Stomach (tissue), 4 donors: Measurements from ENCODE around the gene KLC4.

ENCODE experiments used
- CTCF ChIP-seq, 7 experiments: fragments of 450-650 bp in 4 of 7; fragments of 200-600 bp in 3 of 7; sonication (generic) in 3 of 7; IDR thresholded peaks; one replicate each; pipeline ENCODE4 v1.5.1; 2016 to 2019; ENCODE audit warnings: antibody characterized with exemption in 7 of 7, control low read depth in 2 of 7, mild to moderate bottlenecking in 1 of 7
- EP300 ChIP-seq: sonication (generic); formaldehyde crosslinking; IDR thresholded peaks from one replicate; pipeline ENCODE4 v1.6.1; 2017; ENCODE audit warnings: antibody characterized with exemption
- POLR2A ChIP-seq, 4 donors: fragments of 450-650 bp; IDR thresholded peaks; one replicate each; pipeline ENCODE4 v1.6.1; 2016; ENCODE audit warnings: antibody characterized with exemption in 4 of 4, control low read depth in 2 of 4, mild to moderate bottlenecking in 1 of 4, moderate library complexity in 1 of 4

DNA sequence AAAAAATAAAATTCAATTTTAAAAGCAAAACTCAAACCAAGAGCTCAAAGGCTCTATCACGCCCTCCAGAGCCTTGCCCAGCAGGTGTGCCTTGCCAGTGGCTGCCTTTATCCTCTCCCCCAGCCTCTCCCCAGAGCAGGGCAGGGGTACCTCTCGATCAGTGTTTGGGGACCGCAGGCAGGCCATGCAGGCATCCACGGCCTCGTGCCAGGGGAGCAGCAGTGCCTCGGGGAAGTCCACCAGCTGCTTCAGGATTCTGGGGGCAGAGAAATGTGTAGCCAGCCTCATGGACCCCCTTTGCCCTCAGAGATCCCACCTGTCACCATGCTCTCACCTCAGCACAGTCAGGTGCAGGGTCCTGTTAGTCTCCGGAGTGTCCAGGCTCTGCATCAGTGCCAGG lies 11.4 kb upstream of the KLC4 start:
- TF ChIP-seq CTCF (IDR thresholded peaks at IDR 0.05) (no peak), POLR2A (IDR thresholded peaks at IDR 0.05) (no peak), EP300 (no peak)
